HG03196 (cell line): ENCODE results near the gene CNGB1.

Source experiments
- ATAC-seq: cut with Tn5 transposase; IDR thresholded peaks from one replicate; pipeline ENCODE4 v1.9.1; 2021; ENCODE audit not compliant: unreplicated experiment

The CNGB1 gene

DNA sequence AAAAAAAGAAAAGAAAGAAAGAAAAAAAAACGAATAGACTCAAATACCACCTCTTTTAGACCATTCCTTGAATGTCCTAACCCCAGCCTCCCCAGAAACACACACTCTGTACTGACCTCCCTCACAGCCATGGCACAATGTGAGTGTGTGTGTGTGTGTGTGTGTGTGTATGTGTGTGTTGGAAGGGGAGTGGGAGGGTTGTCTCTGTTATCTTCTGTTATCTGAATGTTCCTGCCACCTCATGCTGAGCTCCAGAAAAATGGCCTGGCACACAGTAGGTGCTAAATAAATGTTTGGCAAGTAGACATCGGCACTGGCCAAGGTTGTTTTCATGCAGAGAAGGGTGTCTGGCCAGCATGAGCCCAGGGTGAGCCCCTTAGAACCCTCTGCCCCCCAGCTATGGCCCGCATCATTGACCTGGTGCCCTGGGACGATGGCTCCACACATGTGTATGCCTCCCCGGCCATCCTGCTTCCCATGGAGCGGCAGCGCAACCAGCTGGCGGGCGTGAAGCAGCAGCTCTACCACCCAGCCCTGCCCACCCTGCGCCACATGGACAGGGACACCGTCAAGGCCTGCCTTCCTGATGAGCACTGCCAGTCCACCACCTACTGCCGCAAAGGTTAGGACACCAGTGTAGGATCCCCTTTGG, 6.6 kb upstream of the CNGB1 start:
- no peak for ATAC-seq

DNA sequence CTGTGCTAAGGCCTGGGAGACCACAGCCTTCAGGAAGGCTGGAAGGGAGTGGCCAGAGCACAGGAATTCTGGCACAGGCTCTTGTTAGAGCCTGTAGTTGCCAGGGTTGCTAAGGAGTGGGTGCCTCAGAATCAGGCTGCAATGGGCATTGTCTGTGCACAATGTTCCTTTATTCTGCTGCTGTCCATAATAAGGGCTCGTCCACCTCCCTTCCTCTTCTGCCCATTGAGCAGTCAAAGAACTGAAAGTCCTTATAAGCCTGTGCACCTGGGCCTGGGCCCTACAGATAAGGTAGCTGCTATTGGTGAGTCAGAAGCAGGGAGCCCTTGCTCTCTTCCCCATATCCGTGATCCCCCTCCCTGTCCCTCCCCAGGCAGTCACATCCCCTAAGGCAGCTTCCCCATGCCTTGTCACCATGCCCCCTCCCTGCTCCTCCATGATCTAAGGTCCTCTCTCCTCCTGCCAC, 5.4 kb upstream of the CNGB1 start:
- ATAC-seq: no peak

DNA sequence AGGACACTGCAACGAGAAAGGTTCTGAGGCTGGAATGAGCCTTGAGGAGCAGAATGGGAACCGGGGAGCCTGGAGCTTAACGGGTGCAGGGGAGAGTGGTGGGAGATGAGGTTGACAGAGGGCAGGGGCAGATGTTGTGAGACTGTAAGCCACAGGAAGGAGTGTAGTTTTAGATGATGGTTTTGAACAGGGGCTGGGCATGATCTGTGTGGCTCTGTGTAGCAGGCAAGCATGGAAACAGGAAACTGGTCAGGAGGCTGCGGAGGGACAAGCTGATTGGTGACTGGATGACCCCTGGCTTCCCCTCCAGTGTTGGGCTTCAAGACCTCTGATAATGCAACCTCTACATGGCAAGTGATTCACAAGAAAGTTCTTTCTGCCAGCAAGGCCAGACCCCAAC, 1.4 kb upstream of the CNGB1 start:
- no peak for ATAC-seq

DNA sequence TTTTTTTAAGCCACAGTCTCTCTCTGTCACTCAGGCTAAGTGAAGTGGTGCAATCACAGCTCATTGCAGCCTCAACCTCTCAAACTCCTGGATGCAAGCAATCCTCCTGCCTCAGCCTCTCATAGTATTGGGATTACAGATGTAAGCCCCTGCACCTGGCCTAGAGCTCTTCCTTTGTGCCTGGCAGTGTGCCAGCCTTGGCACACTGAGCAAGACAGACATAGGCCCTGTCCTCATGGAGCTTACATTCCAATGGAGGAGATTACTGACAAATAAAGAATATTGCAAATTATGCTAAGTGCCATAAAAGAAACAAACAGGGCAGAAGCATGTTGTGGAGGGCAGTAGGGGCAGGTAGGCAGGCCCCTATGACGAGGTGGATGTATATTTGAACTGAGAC, 920 bp upstream of the CNGB1 start:
- no peak for ATAC-seq

DNA sequence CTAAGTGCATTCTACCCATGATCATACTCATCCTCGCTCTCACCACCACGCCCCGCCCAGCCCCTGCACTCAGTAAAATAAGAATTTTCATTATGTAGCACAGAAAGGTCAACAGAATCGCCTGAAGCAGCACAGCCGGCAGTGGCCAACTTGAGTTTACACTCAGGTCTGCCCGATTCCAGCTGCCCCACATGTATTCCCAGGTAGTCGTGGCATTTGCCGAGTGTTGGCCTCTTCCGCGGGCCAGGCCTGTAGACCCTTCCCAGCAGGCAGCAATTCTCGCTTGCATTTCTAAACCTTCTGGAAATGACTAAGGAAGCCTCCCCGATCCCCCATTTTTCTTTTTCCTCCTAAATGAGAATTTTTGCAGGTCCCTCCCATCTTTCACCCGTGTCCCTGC, 609 bp downstream of the CNGB1 start:
- no peak for ATAC-seq

DNA sequence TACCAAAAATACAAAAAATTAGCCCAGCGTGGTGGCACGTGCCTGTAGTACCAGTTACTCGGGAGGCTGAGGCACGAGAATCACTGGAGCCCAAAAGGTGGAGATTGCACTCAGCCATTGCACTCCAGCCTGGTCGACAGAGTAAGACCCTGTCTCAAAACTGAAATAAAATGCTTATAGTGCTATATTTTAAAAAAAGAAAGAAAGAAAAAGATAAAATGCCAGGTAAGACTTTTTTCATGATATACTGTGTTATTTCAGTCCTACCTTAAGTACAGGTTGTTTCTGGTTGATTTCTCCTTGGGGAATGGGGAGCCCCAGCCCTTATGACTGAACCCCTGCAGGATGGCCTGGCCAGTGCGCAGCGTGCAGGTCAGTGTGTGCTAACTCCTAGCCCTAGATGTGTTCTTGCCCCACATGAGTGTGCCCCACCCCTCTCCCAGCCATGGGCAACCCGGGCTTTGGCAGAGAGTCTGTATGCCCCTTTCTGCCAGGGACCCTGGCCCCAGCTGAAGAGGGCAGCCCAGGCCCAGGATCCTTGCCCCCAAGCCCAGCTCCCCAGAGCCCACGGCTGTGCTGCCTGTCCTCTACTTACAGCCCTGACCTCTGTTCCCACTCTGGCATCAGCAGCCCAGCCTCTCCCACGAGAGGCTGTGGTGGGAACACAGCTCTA, 1.3 kb downstream of the CNGB1 start:
- ATAC-seq: no peak

DNA sequence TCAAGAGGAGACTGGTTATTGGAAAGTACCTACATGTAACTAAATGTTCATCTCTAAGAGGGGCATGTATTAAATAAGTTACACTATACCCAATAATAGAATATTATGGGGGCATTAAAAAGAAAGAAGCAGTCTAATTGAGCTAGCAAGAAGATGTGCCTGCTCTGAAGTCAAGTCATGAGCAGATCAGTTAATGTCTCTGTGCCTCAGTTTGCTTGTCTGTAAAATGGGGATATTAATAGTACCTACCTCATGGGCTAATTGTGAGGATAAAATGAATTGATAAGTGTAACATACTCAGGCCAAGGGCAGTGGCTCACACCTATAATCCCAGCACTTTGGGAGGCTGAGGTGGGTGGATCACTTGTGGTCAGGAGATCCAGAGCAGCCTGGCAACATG, 3.0 kb downstream of the CNGB1 start:
- no peak for ATAC-seq

DNA sequence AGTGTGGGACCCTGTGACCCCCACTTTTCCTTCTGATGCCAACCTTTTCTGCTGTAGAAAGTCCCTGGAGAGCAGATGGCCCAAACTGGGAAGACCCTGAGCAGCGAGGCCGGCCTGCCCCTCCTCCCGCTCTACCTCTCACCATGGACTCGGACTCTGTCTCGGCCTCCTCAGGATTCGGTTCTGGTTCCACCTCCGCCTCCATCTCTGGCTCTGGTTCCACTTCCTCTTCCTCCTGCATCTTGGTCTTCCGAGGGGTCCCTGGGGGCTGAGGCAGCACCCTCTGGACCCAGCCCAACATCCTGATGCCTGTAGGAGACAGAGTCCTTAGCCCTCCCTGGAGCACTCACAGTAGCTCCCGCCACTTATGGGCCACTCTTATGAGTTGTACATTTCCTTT, 3.9 kb downstream of the CNGB1 start:
- ATAC-seq: no peak

DNA sequence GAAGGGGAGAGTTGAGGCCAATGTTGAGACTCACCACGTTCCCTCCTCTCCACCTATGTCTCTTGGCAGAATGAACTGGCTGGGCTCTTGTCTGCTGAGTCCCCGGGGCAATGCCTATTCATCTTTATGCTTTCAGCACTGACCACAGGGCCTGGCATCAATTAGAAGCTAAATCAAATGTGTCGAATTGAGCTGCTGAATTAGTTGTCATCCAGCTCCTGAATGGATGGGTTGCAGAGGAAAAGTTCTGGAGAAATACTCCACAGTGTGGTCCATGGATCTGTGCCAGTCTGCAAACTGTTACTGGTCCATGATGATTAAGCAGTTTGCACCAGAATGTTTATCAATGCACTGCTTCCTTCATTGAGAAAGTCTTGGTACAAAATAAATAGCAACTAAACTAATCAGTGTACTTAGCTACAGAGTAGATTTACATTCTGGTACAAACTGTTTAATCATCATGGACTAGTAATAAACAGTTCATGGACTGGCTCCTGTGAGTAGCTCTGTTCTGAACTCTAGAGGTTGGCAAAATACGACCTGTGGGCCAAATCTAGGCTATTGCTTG, 4.6 kb downstream of the CNGB1 start:
- no peak for ATAC-seq

DNA sequence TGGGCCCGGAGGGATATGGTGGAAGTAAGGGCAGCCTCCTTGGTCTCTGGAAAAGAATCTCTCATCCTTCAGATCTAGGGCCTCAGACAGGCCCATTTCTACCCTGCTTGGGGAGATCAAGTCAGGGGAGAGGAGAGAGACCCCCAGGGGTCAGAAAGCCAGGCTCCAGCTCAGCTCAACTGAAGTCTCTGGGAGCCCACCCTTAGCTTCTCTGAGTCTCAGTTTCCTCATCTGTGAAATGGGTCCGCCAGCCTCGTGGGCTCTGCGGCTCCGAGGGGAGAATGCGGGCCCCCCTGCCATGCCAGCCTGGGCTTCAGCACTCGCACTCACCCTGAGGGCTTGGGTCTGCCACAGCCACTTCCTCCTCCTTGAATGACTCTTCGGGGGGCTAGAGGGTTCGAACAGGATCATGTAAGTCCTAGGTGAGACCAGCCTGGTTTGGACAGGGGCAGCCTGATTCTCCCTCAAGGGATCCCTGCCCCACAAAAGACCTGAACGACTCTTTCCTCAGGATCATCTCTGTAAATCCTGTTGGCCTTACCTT, 6.7 kb downstream of the CNGB1 start:
- no peak for ATAC-seq

DNA sequence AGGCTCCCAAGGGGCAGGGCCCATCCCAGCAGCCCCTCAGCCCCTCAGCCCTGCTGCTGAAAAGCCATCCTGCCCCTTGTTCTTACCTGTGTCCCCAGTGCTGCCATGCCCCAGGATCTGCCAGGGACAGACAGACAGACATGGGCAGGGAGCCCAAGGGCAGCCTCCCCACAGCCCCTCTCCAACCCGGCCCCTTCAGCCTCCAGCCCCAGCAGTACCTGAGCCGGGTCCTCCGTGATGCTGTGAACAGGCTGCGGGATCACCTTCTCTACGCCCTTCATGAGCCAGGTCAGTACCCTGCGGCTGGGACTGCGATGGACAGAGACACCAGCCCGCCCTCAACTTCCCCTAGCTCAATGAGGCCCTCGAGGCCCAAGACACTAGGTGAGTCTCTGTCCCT, 8.2 kb downstream of the CNGB1 start:
- no peak for ATAC-seq

DNA sequence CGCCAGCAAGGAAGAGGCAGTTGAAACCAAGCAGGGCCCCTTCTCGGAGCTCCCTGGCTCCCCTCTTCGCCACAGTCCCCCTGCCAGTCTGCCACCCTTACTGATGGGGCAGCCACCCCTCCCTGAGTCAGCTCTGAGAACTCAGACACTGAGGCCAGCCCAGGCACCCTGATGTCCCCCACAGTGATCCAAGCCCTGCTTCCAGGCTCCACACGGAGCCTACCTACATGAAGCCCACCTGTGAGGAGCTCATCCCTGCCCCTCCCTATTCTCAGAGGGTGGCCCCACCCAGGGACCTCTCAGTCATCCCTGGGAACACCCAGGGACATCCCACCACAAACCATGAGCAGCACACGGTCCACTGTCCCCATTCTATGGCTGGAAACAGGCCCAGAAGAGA, 8.9 kb downstream of the CNGB1 start:
- no peak for ATAC-seq

DNA sequence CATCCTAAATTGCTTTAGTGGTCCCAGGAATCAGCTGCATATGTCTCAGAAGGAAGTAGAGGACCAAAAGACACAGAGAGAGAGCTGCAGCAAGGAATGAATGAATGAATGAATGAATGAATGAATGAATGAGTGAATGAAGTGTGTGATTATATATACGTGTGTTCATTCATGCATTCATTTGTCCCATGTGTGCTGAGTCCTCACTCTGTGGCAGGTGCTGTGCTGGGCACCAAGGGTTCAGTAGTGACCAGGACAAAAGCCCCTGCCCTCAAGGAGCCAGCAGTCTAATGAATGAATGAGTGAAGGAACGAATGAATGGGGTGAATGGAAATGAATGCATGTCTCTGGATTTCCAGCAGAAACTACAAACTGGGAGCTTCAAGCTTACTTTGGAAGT, 9.4 kb downstream of the CNGB1 start:
- ATAC-seq: no peak

DNA sequence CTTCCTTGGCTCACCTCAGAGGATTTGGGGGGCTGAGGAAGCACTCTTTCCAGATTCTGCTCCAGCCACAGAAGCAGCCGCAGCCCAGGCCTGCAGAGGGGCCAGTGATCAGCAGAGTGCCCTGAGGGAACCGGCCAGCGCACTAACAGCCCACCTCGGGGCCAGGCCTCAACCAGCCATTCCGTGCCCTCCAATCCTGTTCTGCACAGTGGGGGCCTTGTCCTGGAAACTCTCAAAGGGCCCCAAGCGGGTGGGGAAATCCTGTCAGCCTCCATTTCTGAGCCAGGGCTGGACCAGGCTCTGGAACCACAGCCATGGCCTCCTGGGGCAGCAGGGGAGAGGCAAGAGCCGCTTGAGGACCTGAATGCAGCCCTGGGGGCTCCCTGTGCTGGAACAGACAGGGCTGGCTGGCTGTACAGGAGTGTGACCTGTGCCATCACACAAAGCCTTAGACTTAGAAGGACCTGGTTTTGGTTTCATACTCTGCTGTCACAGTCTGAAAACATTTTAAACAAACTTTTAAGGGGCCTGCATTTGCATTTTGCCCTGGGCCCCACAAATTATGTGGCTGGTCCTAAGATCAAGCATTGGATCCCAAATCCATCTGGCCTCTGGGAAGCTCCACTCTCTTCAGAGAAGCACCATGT, 10.0 kb downstream of the CNGB1 start:
- no peak for ATAC-seq

DNA sequence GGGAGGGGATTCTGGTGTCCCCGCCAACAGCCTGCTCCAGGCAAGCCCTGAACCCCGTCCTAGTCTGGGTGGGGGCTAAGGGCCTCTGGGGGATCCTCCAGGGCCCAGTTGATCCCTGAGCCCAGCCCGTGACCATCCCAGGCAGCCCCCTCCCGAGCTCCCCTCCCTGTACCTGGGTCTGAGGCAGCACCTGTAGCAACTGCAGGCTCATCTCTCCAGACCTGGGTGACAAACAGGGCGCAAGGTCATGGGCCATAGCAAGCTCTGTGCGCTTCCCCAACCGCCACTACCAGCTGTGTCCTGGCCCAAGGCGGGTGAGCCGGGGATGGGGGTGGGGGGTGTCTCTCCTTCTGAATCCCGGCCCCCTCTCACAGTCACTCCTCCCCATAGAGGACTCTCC, 10.6 kb downstream of the CNGB1 start:
- no peak for ATAC-seq

DNA sequence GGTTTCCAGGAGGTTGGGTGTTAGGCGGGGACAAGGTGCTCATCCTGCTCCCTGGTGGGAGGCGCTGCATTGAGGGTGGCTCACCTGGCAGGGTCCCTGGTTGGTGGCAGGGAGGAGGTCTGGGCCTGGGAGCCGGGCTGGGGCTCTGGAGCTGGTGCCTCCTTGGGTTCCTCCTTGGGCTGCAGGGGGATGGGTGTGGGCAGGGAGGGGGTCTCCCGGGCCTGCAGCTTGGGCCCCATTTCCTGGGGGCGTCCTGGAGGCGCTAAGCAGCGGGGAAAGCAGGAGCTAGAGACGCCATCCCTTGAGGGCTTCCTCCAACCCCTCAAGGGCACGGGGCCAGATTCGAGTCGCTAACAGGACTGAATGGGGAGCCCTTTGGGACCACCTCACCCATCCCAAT, 11.1 kb downstream of the CNGB1 start:
- no peak for ATAC-seq

DNA sequence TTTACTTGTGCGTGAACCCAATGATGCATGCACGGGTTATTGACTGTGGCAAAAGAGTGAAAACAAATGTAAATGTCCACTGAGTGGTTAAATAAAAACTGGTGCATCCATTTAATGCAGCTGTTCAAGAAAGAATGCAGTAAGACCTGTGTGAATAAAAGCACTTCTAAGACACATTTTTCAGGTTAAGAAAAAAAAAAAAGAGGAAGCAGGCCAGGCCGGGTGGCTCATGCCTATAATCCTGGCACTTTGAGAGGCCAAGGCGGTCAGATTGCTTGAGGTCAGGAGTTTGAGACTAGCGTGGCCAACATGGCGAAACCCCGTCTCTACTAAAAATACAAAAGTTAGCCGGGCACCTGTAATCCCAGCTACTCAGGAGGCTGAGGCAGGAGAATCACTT, 11.8 kb downstream of the CNGB1 start:
- ATAC-seq: no peak

DNA sequence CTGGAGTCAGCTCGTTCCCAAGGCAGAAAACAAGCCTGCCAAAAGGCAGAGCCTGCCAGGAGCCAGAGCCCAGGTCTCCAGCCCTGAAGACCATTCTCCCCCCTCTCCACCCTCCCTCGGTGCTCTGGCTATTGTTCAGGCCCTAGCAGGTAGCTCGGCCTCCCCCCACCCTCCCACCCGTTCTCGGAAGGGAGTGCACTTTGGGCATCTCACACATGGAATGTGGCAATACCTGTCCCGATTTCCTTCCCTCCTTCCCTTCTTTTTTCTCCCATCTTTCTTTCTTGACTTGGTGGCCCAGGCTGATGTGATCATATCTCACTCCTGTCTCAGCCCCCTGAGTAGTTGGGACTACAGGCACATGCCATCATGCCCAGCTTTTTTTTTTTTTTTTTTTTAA, 12.4 kb downstream of the CNGB1 start:
- no peak for ATAC-seq

DNA sequence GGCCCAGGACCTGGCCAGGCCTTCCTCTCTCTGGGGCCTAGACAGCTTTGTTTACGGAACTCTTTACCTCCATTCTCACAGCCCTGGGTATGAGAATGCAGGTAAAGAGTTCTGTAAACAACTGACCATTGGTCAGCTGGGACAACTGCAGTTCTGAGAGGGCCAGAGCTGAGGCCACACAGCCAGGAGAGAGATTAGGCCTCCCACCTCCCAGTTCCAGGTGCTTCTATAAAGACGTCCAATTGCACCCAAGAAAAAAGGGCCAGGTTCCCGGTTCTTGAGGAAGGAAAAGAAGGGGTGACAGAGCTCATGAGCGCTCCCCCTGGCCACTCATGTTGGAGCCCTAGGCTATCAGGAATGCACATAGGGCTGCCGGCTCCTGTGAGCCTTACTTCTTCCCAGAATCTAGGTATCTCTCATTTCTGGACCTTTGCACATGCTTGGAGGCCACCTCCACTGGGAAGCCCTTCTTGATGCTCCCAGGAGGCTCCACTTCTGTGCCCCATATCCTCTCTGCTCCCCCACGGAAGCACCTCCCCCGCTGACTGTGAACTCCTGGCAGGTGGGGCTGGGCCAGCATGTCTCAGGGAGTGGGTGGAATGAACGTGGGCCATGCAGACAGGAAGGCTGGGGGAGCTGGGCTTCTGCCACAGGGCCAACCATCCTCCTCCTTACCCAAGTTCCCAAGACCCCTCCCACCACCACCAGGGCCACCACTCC, 13.1 kb downstream of the CNGB1 start:
- ATAC-seq: no peak

DNA sequence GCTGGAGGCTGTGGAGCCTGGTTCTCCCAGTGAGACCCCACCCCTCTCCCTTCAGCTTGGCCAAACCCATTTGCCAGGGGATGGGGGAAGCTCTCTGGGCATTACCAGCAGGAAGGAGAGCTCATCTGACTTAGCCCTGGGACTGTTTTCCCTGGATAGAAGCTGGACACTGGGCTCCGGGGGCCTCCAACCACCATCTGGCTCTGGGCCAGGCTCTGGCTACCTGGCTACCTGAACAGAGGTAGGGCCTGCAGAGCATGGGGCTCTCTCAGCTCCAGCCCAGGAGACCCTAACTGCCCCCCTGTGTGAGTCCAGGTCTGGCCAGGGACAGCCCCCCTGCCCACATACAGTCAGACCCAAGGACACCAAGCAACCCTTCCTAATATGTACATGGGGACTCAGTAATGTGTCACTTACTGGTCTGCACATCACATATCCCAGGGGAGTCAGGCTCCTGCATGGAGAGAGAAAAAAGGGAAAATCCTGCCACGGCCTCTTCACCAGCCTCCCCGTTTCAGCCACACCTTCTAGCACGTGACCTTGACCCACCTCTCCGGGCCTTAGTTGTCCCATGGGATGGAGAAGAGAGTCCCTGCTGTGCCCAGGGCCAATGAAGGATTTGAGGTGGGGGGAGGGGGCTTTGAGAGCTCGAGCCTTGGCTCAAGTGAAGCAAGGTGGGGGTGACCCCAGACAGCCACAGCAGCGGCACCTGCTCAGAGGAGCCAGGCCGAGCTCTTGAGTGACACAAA, 13.8 kb downstream of the CNGB1 start:
- ATAC-seq: no peak
